Measurements from ENCODE around the gene KHDRBS2. TPM values are rescaled to one million over a fixed set of nuclear protein-coding genes. Genes with fewer than 3 reads are reported as not detected.

Gene KHDRBS2
- total and polyA plus RNA-seq, 2 of the 4 experiments (the other 2 are of a cell fraction): not detected

GRCh38 chr6:62229231-62229630 lies 56.8 kb downstream of the KHDRBS2 start:
- BruUV-seq (replicated peaks): no TSS peak
- H3K9ac ChIP-seq (ENCODE audit: low read depth, low read length): no peak overlapping the region

More at GRCh38 chr6:62229231-62229630, 56.8 kb downstream of the KHDRBS2 start:
- no peak overlapping the region for H2BK5ac ChIP-seq (ENCODE audit: low read depth, low read length, poor library complexity, severe bottlenecking)
- no peak overlapping the region for H2BK20ac ChIP-seq (ENCODE audit: low read depth, low read length)
- no peaks in the 10 kb centered on the region for H3K27me3 ChIP-seq (ENCODE audit: control insufficient read depth, insufficient read depth, low read length)
- no peak overlapping the region for H3K14ac ChIP-seq (replicated peaks; ENCODE audit: low read depth, low read length)
- H3K4me2 ChIP-seq (ENCODE audit: low read depth, low read length): no peak overlapping the region
- no peak overlapping the region for H3K27ac ChIP-seq (ENCODE audit: insufficient read depth, low read length)
- in situ Hi-C loops (cut with MboI; ENCODE audit: low sequenced_read_pairs) (no loop called here), intact Hi-C loops (cut with micrococcal nuclease) (no loop called here), dilution Hi-C loops (cut with HindIII; ENCODE audit: low sequenced_read_pairs, unreplicated experiment) (no loop called here)
- H3K23ac ChIP-seq (ENCODE audit: low read depth, low read length): no peak overlapping the region
- no peak for DNase-seq
- H4K8ac ChIP-seq (ENCODE audit: low read depth in 2 of 2, low read length in 2 of 2): no peak overlapping the region
- H3K4ac ChIP-seq (ENCODE audit: low read depth, low read length): no peak overlapping the region
- H3K18ac ChIP-seq (ENCODE audit: low read depth, low read length): no peak overlapping the region
- H4K20me1 ChIP-seq (ENCODE audit: insufficient read depth, low read length): no peaks in the 10 kb centered on the region
- no peak for ATAC-seq (ENCODE audit: low read depth)
- ChIA-PET CTCF (no interaction called here), POLR2A (ENCODE audit: unreplicated experiment) (no interaction called here)
- TF ChIP-seq RCOR1 (IDR thresholded peaks at IDR 0.05; ENCODE audit: insufficient replicate concordance, low read length) (no peak), CEBPB (IDR thresholded peaks at IDR 0.05; ENCODE audit: low read depth, low read length) (no peak), SMC3 (IDR thresholded peaks at IDR 0.05; ENCODE audit: low read depth, low read length) (no peak), MXI1 (IDR thresholded peaks at IDR 0.05; ENCODE audit: borderline replicate concordance, low read depth, low read length) (no peak), RAD21 (IDR thresholded peaks at IDR 0.05; ENCODE audit: low read length) (no peak), RFX5 (IDR thresholded peaks at IDR 0.05; ENCODE audit: low read depth, low read length) (no peak), ELK1 (IDR thresholded peaks at IDR 0.05; ENCODE audit: borderline replicate concordance, low read depth, low read length) (no peak), MAFK (IDR thresholded peaks at IDR 0.05; ENCODE audit: low read depth, low read length) (no peak), BHLHE40 (IDR thresholded peaks at IDR 0.05; ENCODE audit: low read depth, low read length) (no peak), USF2 (IDR thresholded peaks at IDR 0.05; ENCODE audit: low read depth, low read length) (no peak), CHD1 (IDR thresholded peaks at IDR 0.05; ENCODE audit: low read depth, low read length) (no peak), MAZ (IDR thresholded peaks at IDR 0.05; ENCODE audit: borderline replicate concordance, low read depth, low read length) (no peak), NFE2L2 (IDR thresholded peaks at IDR 0.05; ENCODE audit: low read depth, low read length) (no peak), POLR2A (IDR thresholded peaks at IDR 0.05; ENCODE audit: low read depth, low read length) (no peak), CTCF (conservative IDR thresholded peaks at IDR 0.05; ENCODE audit: low read depth, low read length) (no peak), FOS (IDR thresholded peaks at IDR 0.05; ENCODE audit: low read depth, low read length) (no peak)
- H3K56ac ChIP-seq (ENCODE audit: extremely low read depth, insufficient read depth, low read length): no peak overlapping the region
- H3K36me3 ChIP-seq (ENCODE audit: control insufficient read depth, insufficient read depth, low read length): no peaks in the 10 kb centered on the region
- no peak overlapping the region for H2BK120ac ChIP-seq (ENCODE audit: low read depth, low read length)
- no CpG with 5 or more reads among the region's 6 CpGs for WGBS, 2 experiments (ENCODE audit: extremely low coverage in 2 of 2, insufficient read length in 1 of 2)
- no peak overlapping the region for H2BK15ac ChIP-seq (ENCODE audit: low read depth, low read length)
- H3K9me1 ChIP-seq (ENCODE audit: insufficient read depth, low read length): no peaks in the 10 kb centered on the region
- H3K9me3 ChIP-seq (ENCODE audit: control insufficient read depth, insufficient read depth, low read length): peaks cover 11% of the 10 kb centered on the region
- H3K4me1 ChIP-seq (ENCODE audit: control insufficient read depth, insufficient read depth, low read length): no peaks in the 10 kb centered on the region
- H2AK5ac ChIP-seq (ENCODE audit: low read depth, low read length): no peak overlapping the region
- no peak overlapping the region for H3K4me3 ChIP-seq (ENCODE audit: insufficient read depth, low read depth, low read length)
- no peak overlapping the region for H4K5ac ChIP-seq (ENCODE audit: low read depth, low read length)
- no peaks in the 10 kb centered on the region for H3K79me1 ChIP-seq (ENCODE audit: low read depth in 1 of 2, low read length in 2 of 2)
- H2AFZ ChIP-seq (replicated peaks; ENCODE audit: low read length, poor library complexity): no peak overlapping the region
- H4K91ac ChIP-seq (ENCODE audit: insufficient read depth, low read depth, low read length): no peak overlapping the region
- no peak overlapping the region for H2AK9ac ChIP-seq (replicated peaks; ENCODE audit: low read depth, low read length, poor library complexity)

All from IMR-90 (cell line).